Neutrophil (primary cell): Measurements from ENCODE around the gene MLH3.

ENCODE experiments used
- H3K27ac ChIP-seq: fragments of 200-600 bp; sonication (generic); 2 replicates; pipeline ENCODE4 v1.5.1; 2016; ENCODE audit warnings: mild to moderate bottlenecking, moderate library complexity
- H3K27me3 ChIP-seq: fragments of 200-600 bp; sonication (generic); 2 replicates; pipeline ENCODE4 v1.6.0; 2016; ENCODE audit warnings: mild to moderate bottlenecking
- H3K36me3 ChIP-seq: fragments of 200-600 bp; sonication (generic); 2 replicates; pipeline ENCODE4 v1.5.1; 2017
- H3K4me1 ChIP-seq, 2 experiments: fragments of 200-600 bp in 1 of 2; sonication (generic) in 1 of 2; 1 replicate in 1 of 2; 2 replicates in 1 of 2; pipeline versions ENCODE4 v1.5.1 to v1.6.1; 2013 to 2016; ENCODE audit warnings: low read depth in 1 of 2, low read length in 1 of 2, mild to moderate bottlenecking in 1 of 2, moderate library complexity in 1 of 2; ENCODE audit not compliant: control insufficient read depth in 1 of 2, insufficient read depth in 1 of 2
- H3K4me3 ChIP-seq, 2 experiments: fragments of 200-600 bp in 1 of 2; sonication (generic) in 1 of 2; 1 replicate in 1 of 2; 2 replicates in 1 of 2; pipeline ENCODE4 v1.5.1; 2013 to 2016; ENCODE audit warnings: low read depth in 1 of 2, low read length in 1 of 2, mild to moderate bottlenecking in 1 of 2, moderate library complexity in 1 of 2
- H3K9me3 ChIP-seq: fragments of 200-600 bp; sonication (generic); 2 replicates; pipeline ENCODE4 v1.5.1; 2016
- TF ChIP-seq, protein P1 (sequence below): fragments of 200-600 bp; sonication (generic); IDR thresholded peaks from 2 replicates; pipeline ENCODE4 v1.5.1; 2016; ENCODE audit warnings: antibody characterized with exemption

The MLH3 gene

DNA sequence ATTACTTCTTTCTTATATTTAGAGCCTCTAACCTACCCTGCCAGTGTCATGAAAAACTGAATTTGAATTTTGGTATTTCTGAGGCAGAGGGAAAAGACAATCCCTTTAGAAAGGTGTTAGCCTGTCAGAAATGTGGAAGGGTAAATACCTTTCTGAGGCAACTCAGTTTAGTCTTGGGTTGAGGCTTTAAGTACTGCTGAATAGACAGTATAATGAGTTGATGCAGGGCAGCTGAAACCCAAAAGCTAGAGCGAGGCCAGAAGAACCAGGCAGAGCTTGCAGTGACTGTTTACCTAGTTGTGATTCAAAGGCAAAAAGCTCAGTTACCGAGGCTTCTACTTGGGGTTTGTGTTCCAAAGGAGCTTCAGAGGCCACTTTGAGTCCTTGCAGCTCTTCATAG is 36.9 kb upstream of the MLH3 start:
- H3K27me3 ChIP-seq: no peaks in the 10 kb centered on the region
- no peak overlapping the region for H3K27ac ChIP-seq
- peaks cover 98% of the 10 kb centered on the region for H3K36me3 ChIP-seq
- H3K4me1 ChIP-seq: no peaks in the 10 kb centered on the region
- H3K4me3 ChIP-seq: no peak overlapping the region
- TF ChIP-seq, protein P1, sequence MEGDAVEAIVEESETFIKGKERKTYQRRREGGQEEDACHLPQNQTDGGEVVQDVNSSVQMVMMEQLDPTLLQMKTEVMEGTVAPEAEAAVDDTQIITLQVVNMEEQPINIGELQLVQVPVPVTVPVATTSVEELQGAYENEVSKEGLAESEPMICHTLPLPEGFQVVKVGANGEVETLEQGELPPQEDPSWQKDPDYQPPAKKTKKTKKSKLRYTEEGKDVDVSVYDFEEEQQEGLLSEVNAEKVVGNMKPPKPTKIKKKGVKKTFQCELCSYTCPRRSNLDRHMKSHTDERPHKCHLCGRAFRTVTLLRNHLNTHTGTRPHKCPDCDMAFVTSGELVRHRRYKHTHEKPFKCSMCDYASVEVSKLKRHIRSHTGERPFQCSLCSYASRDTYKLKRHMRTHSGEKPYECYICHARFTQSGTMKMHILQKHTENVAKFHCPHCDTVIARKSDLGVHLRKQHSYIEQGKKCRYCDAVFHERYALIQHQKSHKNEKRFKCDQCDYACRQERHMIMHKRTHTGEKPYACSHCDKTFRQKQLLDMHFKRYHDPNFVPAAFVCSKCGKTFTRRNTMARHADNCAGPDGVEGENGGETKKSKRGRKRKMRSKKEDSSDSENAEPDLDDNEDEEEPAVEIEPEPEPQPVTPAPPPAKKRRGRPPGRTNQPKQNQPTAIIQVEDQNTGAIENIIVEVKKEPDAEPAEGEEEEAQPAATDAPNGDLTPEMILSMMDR: no peak
- H3K9me3 ChIP-seq: no peaks in the 10 kb centered on the region

DNA sequence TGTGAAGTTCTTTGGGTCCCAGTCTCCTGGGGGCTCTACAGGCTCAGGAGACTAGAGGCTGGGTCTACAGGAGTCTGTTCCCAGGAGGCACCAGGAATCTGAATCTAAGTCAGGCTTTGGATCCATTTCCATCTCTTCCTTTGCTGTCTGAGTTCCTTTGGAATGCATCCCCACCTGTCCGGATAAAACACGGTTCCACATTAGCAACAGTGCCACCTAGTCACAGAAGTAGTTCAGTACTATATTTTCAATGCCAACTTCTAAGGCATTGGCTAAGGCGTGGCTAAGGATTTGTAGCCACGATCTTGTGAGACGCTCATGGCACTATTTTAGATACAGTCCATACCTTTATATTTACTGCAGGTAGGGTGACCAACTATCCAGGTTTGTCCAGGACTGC is 33.2 kb upstream of the MLH3 start:
- no peaks in the 10 kb centered on the region for H3K4me1 ChIP-seq
- H3K36me3 ChIP-seq: peaks cover 86% of the 10 kb centered on the region

DNA sequence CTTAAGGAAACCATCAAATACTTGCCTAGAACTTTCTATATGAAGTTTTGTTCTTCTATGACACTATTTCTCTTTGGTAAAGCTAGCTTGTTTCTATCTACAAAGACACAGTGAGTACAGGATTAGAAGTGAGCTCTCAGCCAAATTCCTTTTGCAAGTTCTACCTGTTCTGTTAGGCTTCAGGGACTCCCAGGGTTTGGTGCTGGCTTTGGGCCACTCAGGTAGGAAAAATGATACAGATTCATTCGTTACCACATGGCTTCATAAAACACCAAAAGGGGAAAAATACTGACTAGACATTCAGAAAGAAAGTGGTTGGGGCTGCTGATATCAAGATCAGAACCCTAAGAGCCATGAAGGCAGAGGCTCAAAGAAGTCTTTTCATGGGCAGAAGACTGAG is 32.0 kb upstream of the MLH3 start:
- Histone ChIP-seq H3K36me3 (peaks cover 73% of the 10 kb centered on the region), H3K9me3 (no peaks in the 10 kb centered on the region), H3K4me3 (no peak overlapping the region), H3K27me3 (no peaks in the 10 kb centered on the region), H3K4me1 (no peaks in the 10 kb centered on the region), H3K27ac (no peak overlapping the region)
- TF ChIP-seq, protein P1: no peak

More for the DNA sequence above, 33.2 kb upstream of the MLH3 start:
- TF ChIP-seq, protein P1: no peak
- Histone ChIP-seq H3K9me3 (no peaks in the 10 kb centered on the region), H3K27me3 (no peaks in the 10 kb centered on the region), H3K27ac (no peak overlapping the region), H3K4me3 (no peak overlapping the region)

DNA sequence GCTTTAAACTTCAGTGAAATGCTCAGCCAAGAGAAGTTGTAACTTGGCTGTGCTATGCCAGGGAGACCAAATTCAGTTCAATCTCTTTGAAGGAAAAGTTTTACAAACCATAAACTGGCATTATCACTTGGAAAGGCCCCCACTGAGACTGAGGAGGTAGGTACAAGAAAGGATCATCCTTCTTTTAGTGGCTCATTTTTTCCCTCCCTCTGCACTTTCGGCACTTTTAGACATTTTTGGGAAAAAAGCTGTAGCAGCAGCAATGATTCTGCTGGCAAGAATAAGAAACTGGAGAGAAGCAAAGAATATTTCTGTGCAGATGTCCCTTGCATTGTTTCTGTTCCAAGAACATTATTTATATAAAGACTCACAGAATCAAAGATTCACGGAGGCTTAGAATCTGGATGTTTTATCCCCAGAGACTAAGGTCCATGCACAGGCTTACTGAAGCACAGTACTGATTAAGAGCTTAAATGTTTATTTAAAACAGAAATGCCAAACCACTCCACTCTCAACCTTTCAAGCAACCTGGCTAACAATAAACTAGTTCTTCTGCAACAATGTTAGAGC is 30.5 kb upstream of the MLH3 start:
- H3K9me3 ChIP-seq: no peaks in the 10 kb centered on the region
- H3K27ac ChIP-seq: no peak overlapping the region
- no peak overlapping the region for H3K4me3 ChIP-seq
- TF ChIP-seq, protein P1: no peak
- H3K4me1 ChIP-seq: no peaks in the 10 kb centered on the region
- H3K27me3 ChIP-seq: no peaks in the 10 kb centered on the region
- peaks cover 58% of the 10 kb centered on the region for H3K36me3 ChIP-seq

DNA sequence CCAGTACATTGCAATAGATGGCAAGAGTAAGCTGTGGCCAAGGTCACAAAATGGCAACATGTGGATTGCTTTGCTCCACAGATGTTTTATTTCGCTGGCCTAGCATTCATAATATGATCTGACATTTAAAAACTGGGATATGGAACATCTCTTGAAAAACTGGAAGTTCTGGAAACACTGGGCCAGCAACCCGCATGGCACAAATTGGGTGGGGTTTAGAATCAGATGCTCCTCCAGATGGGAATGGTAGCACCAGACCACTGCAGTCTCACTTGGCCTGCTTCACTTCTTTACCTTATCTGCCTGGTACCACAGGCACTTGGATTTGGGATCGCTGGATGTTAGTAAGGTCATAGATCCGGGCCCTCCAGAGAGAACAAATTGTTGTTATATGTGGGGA is 28.3 kb upstream of the MLH3 start:
- H3K36me3 ChIP-seq: peaks cover 36% of the 10 kb centered on the region
- H3K27me3 ChIP-seq: no peaks in the 10 kb centered on the region
- TF ChIP-seq, protein P1: no peak
- no peak overlapping the region for H3K27ac ChIP-seq
- H3K9me3 ChIP-seq: no peaks in the 10 kb centered on the region
- no peak overlapping the region for H3K4me3 ChIP-seq
- no peaks in the 10 kb centered on the region for H3K4me1 ChIP-seq

DNA sequence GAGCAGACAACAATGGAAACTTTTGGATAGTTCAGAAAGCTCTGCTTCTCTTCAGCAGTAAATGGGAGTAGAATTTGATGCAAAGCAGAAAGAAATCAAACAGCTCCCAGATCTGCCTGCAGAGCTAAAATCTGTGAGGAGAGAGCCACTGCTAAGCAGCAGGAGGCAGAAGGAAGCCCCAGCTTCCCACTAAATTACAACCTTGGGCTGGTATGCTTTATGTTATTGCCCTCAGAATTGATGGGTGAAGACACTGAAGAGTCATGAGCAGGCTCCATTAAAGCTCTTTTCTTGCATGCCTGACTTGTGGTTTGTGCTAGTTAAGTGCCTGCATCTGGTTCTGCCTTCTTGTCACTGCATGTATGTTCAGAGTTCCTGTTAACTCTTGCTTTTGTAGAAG is 26.5 kb upstream of the MLH3 start:
- Histone ChIP-seq H3K36me3 (peaks cover 18% of the 10 kb centered on the region), H3K4me1 (no peaks in the 10 kb centered on the region), H3K27me3 (no peaks in the 10 kb centered on the region), H3K9me3 (no peaks in the 10 kb centered on the region), H3K27ac (no peak overlapping the region), H3K4me3 (no peak overlapping the region)
- TF ChIP-seq, protein P1: no peak
